ENCODE data around the gene PCDH9. TPM values are rescaled to one million over a fixed set of nuclear protein-coding genes. Genes with fewer than 3 reads are reported as not detected.

The PCDH9 gene
- total and polyA plus RNA-seq, 11 donors: 3.0 to 39.6 (median 21.6) TPM

DNA sequence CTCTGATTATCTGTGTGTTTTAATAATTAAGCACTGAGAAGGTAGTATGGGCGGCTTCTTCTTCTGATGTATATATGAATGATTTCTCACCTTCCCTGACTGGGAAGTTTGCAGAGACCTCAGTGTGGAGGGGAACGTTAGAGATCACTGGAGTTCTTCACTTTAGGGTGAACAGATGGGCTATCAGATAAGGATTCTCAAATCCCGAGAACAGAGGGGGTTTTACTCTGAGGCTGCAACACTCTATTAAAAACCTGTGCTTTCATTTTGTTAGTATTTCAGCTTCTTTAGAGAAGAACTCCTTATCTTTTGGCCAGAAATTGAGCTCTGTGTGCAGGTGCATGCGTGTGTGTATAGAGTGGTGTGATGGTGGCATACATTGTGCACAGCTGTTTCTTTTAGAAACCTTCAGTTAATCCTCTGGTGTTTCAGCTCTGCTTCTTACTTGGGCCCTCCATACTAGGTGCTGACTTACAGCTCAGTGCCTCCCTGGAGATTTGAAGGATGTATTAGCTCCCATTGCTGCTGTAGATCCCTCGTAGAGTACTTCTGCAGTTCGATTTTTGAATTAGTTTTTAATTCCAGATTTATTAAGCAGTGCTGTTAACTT, 45.3 kb upstream of the PCDH9 start:
- H3K9me3 ChIP-seq: no peaks in the 10 kb centered on the region
- H3K4me1 ChIP-seq: no peaks in the 10 kb centered on the region
- no peaks in the 10 kb centered on the region for H3K27me3 ChIP-seq
- ATAC-seq (no peak), DNase-seq (no peak)
- no peak overlapping the region for H3K4me3 ChIP-seq
- no peak overlapping the region for H3K27ac ChIP-seq
- TF ChIP-seq, protein P1, sequence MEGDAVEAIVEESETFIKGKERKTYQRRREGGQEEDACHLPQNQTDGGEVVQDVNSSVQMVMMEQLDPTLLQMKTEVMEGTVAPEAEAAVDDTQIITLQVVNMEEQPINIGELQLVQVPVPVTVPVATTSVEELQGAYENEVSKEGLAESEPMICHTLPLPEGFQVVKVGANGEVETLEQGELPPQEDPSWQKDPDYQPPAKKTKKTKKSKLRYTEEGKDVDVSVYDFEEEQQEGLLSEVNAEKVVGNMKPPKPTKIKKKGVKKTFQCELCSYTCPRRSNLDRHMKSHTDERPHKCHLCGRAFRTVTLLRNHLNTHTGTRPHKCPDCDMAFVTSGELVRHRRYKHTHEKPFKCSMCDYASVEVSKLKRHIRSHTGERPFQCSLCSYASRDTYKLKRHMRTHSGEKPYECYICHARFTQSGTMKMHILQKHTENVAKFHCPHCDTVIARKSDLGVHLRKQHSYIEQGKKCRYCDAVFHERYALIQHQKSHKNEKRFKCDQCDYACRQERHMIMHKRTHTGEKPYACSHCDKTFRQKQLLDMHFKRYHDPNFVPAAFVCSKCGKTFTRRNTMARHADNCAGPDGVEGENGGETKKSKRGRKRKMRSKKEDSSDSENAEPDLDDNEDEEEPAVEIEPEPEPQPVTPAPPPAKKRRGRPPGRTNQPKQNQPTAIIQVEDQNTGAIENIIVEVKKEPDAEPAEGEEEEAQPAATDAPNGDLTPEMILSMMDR (IDR thresholded peaks at IDR 0.05): no peak
- no peak for TF ChIP-seq POLR2A (IDR thresholded peaks at IDR 0.05)
- no peaks in the 10 kb centered on the region for H3K36me3 ChIP-seq
- intact Hi-C loops (cut with DNase I): no loop called here
- WGBS, 4 donors: 58 to 66% (median 63%) methylated on average over 6 of the region's 6 CpGs

DNA sequence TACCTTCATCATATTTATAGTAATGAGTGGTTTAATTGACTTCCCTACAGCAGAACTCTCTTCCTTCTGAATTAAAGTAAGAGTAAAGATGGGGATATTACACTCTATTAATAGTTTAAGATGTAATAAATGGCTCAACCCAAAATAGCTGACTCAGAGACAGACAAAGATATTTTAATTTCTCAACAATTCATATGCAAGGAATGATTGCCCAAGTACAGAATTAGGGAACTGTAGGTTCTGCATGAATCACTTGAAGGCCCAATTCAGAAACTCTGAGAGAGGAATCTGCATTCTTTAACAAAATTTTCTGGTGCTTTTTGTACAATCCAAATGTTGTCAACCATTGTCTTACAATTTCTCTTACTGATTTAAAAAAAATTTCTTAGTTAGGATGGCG, 42.9 kb upstream of the PCDH9 start:
- Histone ChIP-seq H3K27ac (no peak overlapping the region), H3K4me3 (no peak overlapping the region), H3K36me3 (no peaks in the 10 kb centered on the region), H3K4me1 (no peaks in the 10 kb centered on the region), H3K27me3 (peaks cover 0 to 3% (median 0%) of the 10 kb centered on the region in 9 donors), H3K9me3 (no peaks in the 10 kb centered on the region)
- no peak for TF ChIP-seq POLR2A (IDR thresholded peaks at IDR 0.05)
- TF ChIP-seq, protein P1 (IDR thresholded peaks at IDR 0.05): no peak
- no peak for ATAC-seq
- intact Hi-C loops (cut with DNase I): no loop called here
- 90 to 97% (median 94%) methylated on average over 1 of the region's 1 CpG for WGBS, 4 donors
- no peak for DNase-seq

DNA sequence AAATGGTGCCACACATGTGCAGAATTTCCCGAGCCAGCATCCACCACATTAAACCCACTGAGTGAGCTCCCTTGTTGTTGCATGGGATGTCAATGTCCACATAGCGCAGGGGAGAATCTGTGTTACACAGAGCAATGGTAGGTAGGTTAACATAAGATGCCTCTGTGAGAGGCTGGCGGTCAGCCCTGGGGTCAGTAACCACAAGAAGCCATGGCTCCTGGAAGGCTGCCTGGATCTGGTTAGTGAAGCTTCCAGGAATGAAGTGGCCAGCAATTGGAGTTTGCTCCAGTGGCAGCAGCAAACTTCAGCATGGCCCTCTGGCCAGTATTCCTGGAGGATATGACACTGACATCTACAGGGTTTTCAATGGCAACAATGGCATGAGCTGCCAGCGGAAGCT, 37.0 kb upstream of the PCDH9 start:
- Histone ChIP-seq H3K4me1 (no peaks in the 10 kb centered on the region), H3K27ac (no peak overlapping the region), H3K27me3 (peaks cover 0 to 3% (median 0%) of the 10 kb centered on the region in 9 donors), H3K9me3 (peaks cover 0 to 5% (median 0%) of the 10 kb centered on the region in 12 donors), H3K36me3 (no peaks in the 10 kb centered on the region), H3K4me3 (no peak overlapping the region)
- TF ChIP-seq, protein P1 (IDR thresholded peaks at IDR 0.05): no peak
- no peak for TF ChIP-seq POLR2A (IDR thresholded peaks at IDR 0.05)
- no peak for ATAC-seq
- WGBS, 4 donors: 83 to 95% (median 94%) methylated on average over 3 to 4 of the region's 4 CpGs
- intact Hi-C loops (cut with DNase I): no loop called here
- no peak for DNase-seq

DNA sequence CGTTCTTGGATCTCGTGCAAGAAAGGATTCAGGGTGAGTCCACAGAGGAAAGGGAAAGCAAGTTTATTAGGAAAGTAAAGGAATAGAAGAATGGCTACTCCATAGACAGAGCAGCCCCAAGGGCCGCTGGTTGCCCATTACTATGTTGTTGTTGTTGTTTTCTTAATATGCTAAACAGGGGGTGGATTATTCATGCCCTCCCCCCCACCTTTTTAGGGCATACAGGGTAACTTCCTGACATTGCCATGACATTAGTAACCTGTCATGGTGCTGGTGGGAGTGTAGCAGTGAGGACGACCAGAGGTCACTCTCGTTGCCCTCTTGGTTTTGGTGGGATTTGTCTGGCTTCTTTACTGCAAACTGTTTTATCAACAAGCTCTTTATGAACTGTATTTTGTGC, 29.1 kb upstream of the PCDH9 start:
- Histone ChIP-seq H3K9me3 (no peaks in the 10 kb centered on the region), H3K4me3 (no peak overlapping the region), H3K4me1 (no peaks in the 10 kb centered on the region), H3K36me3 (no peaks in the 10 kb centered on the region), H3K27me3 (peaks cover 0 to 3% (median 0%) of the 10 kb centered on the region in 9 donors), H3K27ac (no peak overlapping the region)
- no peak for DNase-seq
- intact Hi-C loops (cut with DNase I): no loop called here
- WGBS, 4 donors: 79 to 83% (median 80%) methylated on average over 5 of the region's 5 CpGs
- TF ChIP-seq, protein P1 (IDR thresholded peaks at IDR 0.05): no peak
- no peak for TF ChIP-seq POLR2A (IDR thresholded peaks at IDR 0.05)
- no peak for ATAC-seq

Measured in heart left ventricle (tissue), 16 donors.